Activated CD4-positive, alpha-beta T cell treated with anti-CD3 and anti-CD28 coated beads, Interleukin-2, amount 50 U/mL, for 4 hours (primary cell): ENCODE measurements around the gene MEF2D.

Experiments
- DNase-seq, 2 experiments: peaks; one replicate each; pipeline ENCODE4 v3.0.0-alpha.2; 2020

MEF2D gene

GRCh38 chr1:156523801-156524480, 23.4 kb upstream of the MEF2D start:
- DNase-seq = no peak

- DNase-seq = no peak
Observed at GRCh38 chr1:156522443-156522970, 21.9 kb upstream of the MEF2D start.

GRCh38 chr1:156517748-156518147, 17.2 kb upstream of the MEF2D start:
- no peak for DNase-seq

GRCh38 chr1:156516821-156517220, 16.2 kb upstream of the MEF2D start:
- no peak for DNase-seq

GRCh38 chr1:156515956-156516355, 15.4 kb upstream of the MEF2D start:
- no peak for DNase-seq

- no peak for DNase-seq
Observed at GRCh38 chr1:156513185-156513584, 12.6 kb upstream of the MEF2D start.

GRCh38 chr1:156511644-156512043, 11.1 kb upstream of the MEF2D start:
- no peak for DNase-seq

GRCh38 chr1:156510709-156511108, 10.1 kb upstream of the MEF2D start:
- DNase-seq = no peak

- DNase-seq = no peak
Observed at GRCh38 chr1:156509424-156510034, 9.0 kb upstream of the MEF2D start.

- no peak for DNase-seq
Observed at GRCh38 chr1:156508955-156509234, 8.3 kb upstream of the MEF2D start.

- DNase-seq = no peak
Observed at GRCh38 chr1:156508205-156508954, 7.8 kb upstream of the MEF2D start.

GRCh38 chr1:156506450-156506849, 5.9 kb upstream of the MEF2D start:
- no peak for DNase-seq

GRCh38 chr1:156505679-156506298, 5.2 kb upstream of the MEF2D start:
- no peak for DNase-seq

GRCh38 chr1:156504821-156505678, 4.5 kb upstream of the MEF2D start:
- DNase-seq = peak; percentile 99

- no peak for DNase-seq
Observed at GRCh38 chr1:156504438-156504813, 3.9 kb upstream of the MEF2D start.

- no peak for DNase-seq
Observed at GRCh38 chr1:156503698-156504437, 3.3 kb upstream of the MEF2D start.

GRCh38 chr1:156502894-156503697, 2.5 kb upstream of the MEF2D start:
- no peak for DNase-seq

GRCh38 chr1:156502391-156502893, 1.9 kb upstream of the MEF2D start:
- DNase-seq = no peak

GRCh38 chr1:156500793-156501506, 375 bp upstream of the MEF2D start:
- DNase-seq = peak; percentile 90 to 91
